Thyroid gland (tissue), 4 donors: ENCODE results near the gene SLC2A4.

Experiments used
- CTCF ChIP-seq, 6 experiments: fragments of 200-600 bp in 3 of 6; fragments of 450-650 bp in 3 of 6; sonication (generic) in 3 of 6; IDR thresholded peaks; one replicate each; pipeline ENCODE4 v1.5.1; 2016 to 2019; ENCODE audit warnings: antibody characterized with exemption in 6 of 6, mild to moderate bottlenecking in 2 of 6, inconsistent platforms in 1 of 6, moderate library complexity in 1 of 6
- POLR2A ChIP-seq, 2 donors: fragments of 450-650 bp; IDR thresholded peaks; one replicate each; pipeline ENCODE4 v1.6.1; 2017; ENCODE audit warnings: antibody characterized with exemption in 2 of 2, mild to moderate bottlenecking in 2 of 2, moderate library complexity in 1 of 2

- TF ChIP-seq CTCF (IDR thresholded peaks at IDR 0.05) (no peak), POLR2A (IDR thresholded peaks at IDR 0.05) (peak; percentile 12 to 76)
These were observed 20.7 kb upstream of the SLC2A4 start for GRCh38 chr17:7260651-7261378.
